Smooth muscle cell of the brain vasculature (primary cell): Measurements from ENCODE around the gene LAMA4.
"Not testable (repeated sequence)": the region's sequence is repeated elsewhere in the genome, so short reads cannot be mapped to it uniquely, and the experiment has no call there.

Experiments used
- DNase-seq: peaks from one replicate; pipeline ENCODE4 v3.0.0-alpha.2; 2012; ENCODE audit warnings: low read depth, low spot score

Gene LAMA4

GRCh38 chr6:112145080-112145573 is 109.2 kb downstream of the LAMA4 start:
- DNase-seq: no peak

- DNase-seq: no peak
Observed at GRCh38 chr6:112144145-112144926, 110.0 kb downstream of the LAMA4 start.

GRCh38 chr6:112141707-112142106 is 112.7 kb downstream of the LAMA4 start:
- DNase-seq: no peak

- no peak for DNase-seq
Observed at GRCh38 chr6:112139052-112139451, 115.3 kb downstream of the LAMA4 start.

- DNase-seq: no peak
Observed at GRCh38 chr6:112130878-112131277, 123.5 kb downstream of the LAMA4 start.

GRCh38 chr6:112128208-112128607 is 126.2 kb downstream of the LAMA4 start:
- no peak for DNase-seq

- DNase-seq: no peak
Observed at GRCh38 chr6:112123982-112124381, 130.4 kb downstream of the LAMA4 start.

GRCh38 chr6:112122756-112123155 is 131.6 kb downstream of the LAMA4 start:
- DNase-seq: no peak

GRCh38 chr6:112118034-112118433 is 136.3 kb downstream of the LAMA4 start:
- no peak for DNase-seq

GRCh38 chr6:112117554-112117953 is 136.8 kb downstream of the LAMA4 start:
- no peak for DNase-seq

GRCh38 chr6:112116221-112116620 is 138.1 kb downstream of the LAMA4 start:
- DNase-seq: no peak

- DNase-seq: no peak
Observed at GRCh38 chr6:112114577-112115223, 139.7 kb downstream of the LAMA4 start.

- peak; percentile 12 for DNase-seq
Observed at GRCh38 chr6:112113918-112114317, 140.4 kb downstream of the LAMA4 start.

GRCh38 chr6:112113431-112113830 is 140.9 kb downstream of the LAMA4 start:
- DNase-seq: no peak

GRCh38 chr6:112109262-112109661 is 145.1 kb downstream of the LAMA4 start:
- DNase-seq: no peak

- no peak for DNase-seq
Observed at GRCh38 chr6:112106562-112106961, 147.8 kb downstream of the LAMA4 start.

- DNase-seq: not testable (repeated sequence)
Observed at GRCh38 chr6:112106026-112106425, 148.3 kb downstream of the LAMA4 start.

- DNase-seq: no peak
Observed at GRCh38 chr6:112100561-112100960, 153.8 kb downstream of the LAMA4 start.

GRCh38 chr6:112096901-112097300 is 157.5 kb downstream of the LAMA4 start:
- DNase-seq: no peak

GRCh38 chr6:112087916-112088315 is 166.5 kb downstream of the LAMA4 start:
- DNase-seq: no peak

GRCh38 chr6:112087136-112087911 is 167.0 kb downstream of the LAMA4 start, which contains the start of the genes FAM229B and TUBE1:
Gene FAM229B, plus strand, starts transcription at chr6:112087591. Its CDS starts 11,693 bp downstream, at chr6:112099284.
Gene TUBE1, minus strand, starts transcription at chr6:112087482. Its CDS starts 48 bp downstream, at chr6:112087434.
- DNase-seq: peak; percentile 83

GRCh38 chr6:112086744-112087135 is 167.6 kb downstream of the LAMA4 start:
- peak; percentile 13 for DNase-seq
